Activated naive CD4-positive, alpha-beta T cell treated with anti-CD3 and anti-CD28 coated beads, Interleukin-2, amount 50 U/mL, for 72 hours (primary cell): ENCODE results near the gene TNS3. TPM values are rescaled to one million over a fixed set of nuclear protein-coding genes. Genes with fewer than 3 reads are reported as not detected.
A peak's percentile ranks its signal among the peaks of the same experiment; 100 is the strongest.

Experiments used
- ATAC-seq, 2 donors: fragments of 150-1000 bp; cut with Tn5 transposase; 2 replicates each; pipeline ENCODE4 v1.10.0; 2021; ENCODE audit warnings: mild to moderate bottlenecking in 2 of 2, moderate library complexity in 2 of 2
- DNase-seq, 2 donors: peaks; one replicate each; pipeline ENCODE4 v3.0.0; 2021 to 2022; ENCODE audit warnings: low spot score in 2 of 2
- H3K27ac Mint-ChIP-seq, 2 donors: one replicate each; pipeline ENCODE4 v1.8.0; 2022; ENCODE audit warnings: mild to moderate bottlenecking in 2 of 2, mixed read lengths in 2 of 2
- H3K36me3 Mint-ChIP-seq, 2 donors: one replicate each; pipeline ENCODE4 v1.8.0; 2022; ENCODE audit warnings: mixed read lengths in 2 of 2
- H3K9me3 Mint-ChIP-seq, 2 donors: one replicate each; pipeline ENCODE4 v1.8.0; 2022; ENCODE audit warnings: mixed read lengths in 2 of 2
- total RNA-seq, 2 donors: library from RNA; stranded (reverse); gene quantifications; one replicate each; pipeline ENCODE4 v1.2.3, GENCODE V29; 2022

Gene TNS3
- total RNA-seq, 2 donors from 2014 or later: 0.23 to 1.7 TPM

GRCh38 chr7:47338026-47338425 is 243.9 kb downstream of the TNS3 start:
- DNase-seq (no peak), ATAC-seq (no peak)
- H3K9me3 Mint-ChIP-seq: peaks cover 0 to 3% of the 10 kb centered on the region in 2 donors
- no peaks in the 10 kb centered on the region for H3K36me3 Mint-ChIP-seq
- no peak overlapping the region for H3K27ac Mint-ChIP-seq

GRCh38 chr7:47337531-47337930 is 244.4 kb downstream of the TNS3 start:
- H3K27ac Mint-ChIP-seq: no peak overlapping the region
- DNase-seq (no peak), ATAC-seq (no peak)
- peaks cover 0 to 3% of the 10 kb centered on the region in 2 donors for H3K9me3 Mint-ChIP-seq
- no peaks in the 10 kb centered on the region for H3K36me3 Mint-ChIP-seq

GRCh38 chr7:47336472-47337425 is 245.2 kb downstream of the TNS3 start:
- no peak for ATAC-seq

GRCh38 chr7:47335557-47336471 is 246.1 kb downstream of the TNS3 start:
- DNase-seq (no peak), ATAC-seq (no peak)
- Mint-ChIP-seq H3K36me3 (no peaks in the 10 kb centered on the region), H3K9me3 (peaks cover 0 to 3% of the 10 kb centered on the region in 2 donors), H3K27ac (no peak overlapping the region)

More at GRCh38 chr7:47336472-47337425, 245.2 kb downstream of the TNS3 start:
- H3K9me3 Mint-ChIP-seq: peaks cover 0 to 3% of the 10 kb centered on the region in 2 donors
- no peak for DNase-seq
- H3K36me3 Mint-ChIP-seq: no peaks in the 10 kb centered on the region
- H3K27ac Mint-ChIP-seq: no peak overlapping the region

- DNase-seq: no peak
- Mint-ChIP-seq H3K9me3 (peaks cover 0 to 3% of the 10 kb centered on the region in 2 donors), H3K36me3 (no peaks in the 10 kb centered on the region), H3K27ac (no peak overlapping the region)
- no peak for ATAC-seq
Measured at GRCh38 chr7:47335071-47335470, 246.8 kb downstream of the TNS3 start.

GRCh38 chr7:47333959-47334358 is 248.0 kb downstream of the TNS3 start:
- peaks cover 0 to 3% of the 10 kb centered on the region in 2 donors for H3K9me3 Mint-ChIP-seq

GRCh38 chr7:47333554-47333887 is 248.4 kb downstream of the TNS3 start:
- Mint-ChIP-seq H3K27ac (no peak overlapping the region), H3K36me3 (no peaks in the 10 kb centered on the region), H3K9me3 (peaks cover 0 to 3% of the 10 kb centered on the region in 2 donors)
- no peak for ATAC-seq
- DNase-seq: no peak

More at GRCh38 chr7:47333959-47334358, 248.0 kb downstream of the TNS3 start:
- DNase-seq (no peak), ATAC-seq (no peak)
- Mint-ChIP-seq H3K27ac (no peak overlapping the region), H3K36me3 (no peaks in the 10 kb centered on the region)

- Mint-ChIP-seq H3K27ac (no peak overlapping the region), H3K9me3 (peaks cover 0 to 3% of the 10 kb centered on the region in 2 donors), H3K36me3 (no peaks in the 10 kb centered on the region)
- DNase-seq: no peak
- no peak for ATAC-seq
Measured at GRCh38 chr7:47332681-47333553, 249.0 kb downstream of the TNS3 start.

GRCh38 chr7:47332213-47332612 is 249.7 kb downstream of the TNS3 start:
- no peak for DNase-seq
- Mint-ChIP-seq H3K9me3 (peaks cover 0 to 3% of the 10 kb centered on the region in 2 donors), H3K27ac (no peak overlapping the region), H3K36me3 (no peaks in the 10 kb centered on the region)
- no peak for ATAC-seq

- Mint-ChIP-seq H3K36me3 (no peaks in the 10 kb centered on the region), H3K27ac (no peak overlapping the region), H3K9me3 (no peaks in the 10 kb centered on the region)
- DNase-seq (no peak), ATAC-seq (no peak)
Measured at GRCh38 chr7:47331179-47331565, 250.7 kb downstream of the TNS3 start.

GRCh38 chr7:47330561-47331178 is 251.2 kb downstream of the TNS3 start:
- no peaks in the 10 kb centered on the region for H3K36me3 Mint-ChIP-seq
- no peak for ATAC-seq
- no peaks in the 10 kb centered on the region for H3K9me3 Mint-ChIP-seq
- H3K27ac Mint-ChIP-seq: peak overlapping the region in 1 of 2 donors; percentile 57
- no peak for DNase-seq

GRCh38 chr7:47330026-47330425 is 251.9 kb downstream of the TNS3 start:
- no peak overlapping the region for H3K27ac Mint-ChIP-seq
- no peak for ATAC-seq
- H3K9me3 Mint-ChIP-seq: no peaks in the 10 kb centered on the region
- no peak for DNase-seq
- H3K36me3 Mint-ChIP-seq: no peaks in the 10 kb centered on the region

- Mint-ChIP-seq H3K9me3 (no peaks in the 10 kb centered on the region), H3K36me3 (no peaks in the 10 kb centered on the region), H3K27ac (no peak overlapping the region)
- no peak for ATAC-seq
- no peak for DNase-seq
Measured at GRCh38 chr7:47329320-47329926, 252.5 kb downstream of the TNS3 start.

GRCh38 chr7:47328392-47329319 is 253.3 kb downstream of the TNS3 start:
- no peaks in the 10 kb centered on the region for H3K36me3 Mint-ChIP-seq
- H3K9me3 Mint-ChIP-seq: no peaks in the 10 kb centered on the region
- peak overlapping the region in 1 of 2 donors; percentile 13 for H3K27ac Mint-ChIP-seq
- no peak for DNase-seq
- no peak for ATAC-seq
